Measurements from ENCODE around the gene TEX13D.

GRCh38 chrX:124347242-124347641 is 14.8 kb downstream of the TEX13D start:
- TF ChIP-seq CTCF (IDR thresholded peaks at IDR 0.05; ENCODE audit: extremely low read depth in 1 of 2, insufficient read depth in 1 of 2, low read depth in 1 of 2, low read length in 2 of 2) (no peak), JUN (IDR thresholded peaks at IDR 0.05; ENCODE audit: borderline replicate concordance, insufficient read depth, insufficient read length, low read depth) (no peak), POLR2AphosphoS5 (IDR thresholded peaks at IDR 0.05; ENCODE audit: insufficient read depth, low read depth, low read length) (no peak), EZH2 (IDR thresholded peaks at IDR 0.05; ENCODE audit: borderline replicate concordance, low read depth, low read length, severe bottlenecking) (no peak), MYC (IDR thresholded peaks at IDR 0.05; ENCODE audit: low read depth, low read length) (no peak), POLR2A (IDR thresholded peaks at IDR 0.05; ENCODE audit: low read depth, low read length) (no peak)
- TF ChIP-seq, protein P1, sequence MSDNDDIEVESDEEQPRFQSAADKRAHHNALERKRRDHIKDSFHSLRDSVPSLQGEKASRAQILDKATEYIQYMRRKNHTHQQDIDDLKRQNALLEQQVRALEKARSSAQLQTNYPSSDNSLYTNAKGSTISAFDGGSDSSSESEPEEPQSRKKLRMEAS (IDR thresholded peaks at IDR 0.05; ENCODE audit: insufficient read depth, insufficient read length), result no peak
